HCT116 (cell line): ENCODE results near the gene THRB.

Experiments used
- EZH2 ChIP-seq: fragments of 200-600 bp; sonication (generic); IDR thresholded peaks from 2 replicates; pipeline ENCODE4 v1.6.1; 2017; ENCODE audit warnings: antibody characterized with exemption, mixed run types
- EZH2phosphoT487 ChIP-seq: fragments of 200-600 bp; IDR thresholded peaks from 2 replicates; pipeline ENCODE4 v1.6.1; 2018; ENCODE audit warnings: antibody characterized with exemption, borderline replicate concordance
- POLR2A ChIP-seq: IDR thresholded peaks from 2 replicates; pipeline ENCODE4 v1.7.0; 2011; ENCODE audit warnings: borderline replicate concordance; ENCODE audit not compliant: insufficient read depth, insufficient read length; ENCODE audit errors: extremely low read depth
- RAD21 ChIP-seq: IDR thresholded peaks from 2 replicates; pipeline ENCODE4 v1.6.1; 2012; ENCODE audit warnings: low read depth, mild to moderate bottlenecking
- REST ChIP-seq: IDR thresholded peaks from 2 replicates; pipeline ENCODE4 v1.6.1; 2012; ENCODE audit warnings: low read depth
- TCF7L2 ChIP-seq: IDR thresholded peaks from 2 replicates; pipeline ENCODE4 v1.7.0; 2011; ENCODE audit warnings: borderline replicate concordance, inconsistent platforms; ENCODE audit not compliant: insufficient read depth, insufficient read length; ENCODE audit errors: extremely low read depth
- TF ChIP-seq, protein P1 (sequence below), 3 experiments: fragments of 200-600 bp in 1 of 3; sonication (generic) in 1 of 3; IDR thresholded peaks in 2 of 3; conservative IDR thresholded peaks in 1 of 3; 2 replicates each; pipeline ENCODE4 v1.5.1; 2012 to 2017; ENCODE audit warnings: low read depth in 2 of 3, low read length in 2 of 3, antibody characterized with exemption in 1 of 3, borderline replicate concordance in 1 of 3, control low read depth in 1 of 3, mild to moderate bottlenecking in 1 of 3, mixed read lengths in 1 of 3, mixed run types in 1 of 3, moderate library complexity in 1 of 3; ENCODE audit not compliant: insufficient read depth in 1 of 3

DNA sequence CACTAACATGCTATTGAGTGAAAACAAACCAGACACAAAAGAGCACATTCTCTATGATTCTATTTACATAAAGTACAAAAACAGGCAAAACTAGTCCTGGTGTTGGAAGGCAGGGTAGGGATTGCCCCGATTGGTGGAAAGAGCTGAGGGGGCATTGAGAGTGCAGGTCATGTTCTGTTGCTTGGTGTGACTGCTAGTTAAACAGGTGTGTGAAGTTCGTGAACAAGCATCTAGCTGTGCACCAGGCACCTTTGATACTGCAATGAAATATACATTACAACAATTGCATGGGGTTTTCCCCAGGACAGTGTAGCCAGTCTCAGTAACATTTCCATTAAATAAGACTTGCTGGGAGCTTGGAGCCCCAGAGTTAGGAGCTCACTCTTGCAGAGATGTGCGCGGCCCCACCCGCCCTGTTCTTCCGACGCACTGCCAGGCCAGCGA, 26.3 kb upstream of the THRB start:
- no peak for TF ChIP-seq EZH2
- TF ChIP-seq, protein P1, sequence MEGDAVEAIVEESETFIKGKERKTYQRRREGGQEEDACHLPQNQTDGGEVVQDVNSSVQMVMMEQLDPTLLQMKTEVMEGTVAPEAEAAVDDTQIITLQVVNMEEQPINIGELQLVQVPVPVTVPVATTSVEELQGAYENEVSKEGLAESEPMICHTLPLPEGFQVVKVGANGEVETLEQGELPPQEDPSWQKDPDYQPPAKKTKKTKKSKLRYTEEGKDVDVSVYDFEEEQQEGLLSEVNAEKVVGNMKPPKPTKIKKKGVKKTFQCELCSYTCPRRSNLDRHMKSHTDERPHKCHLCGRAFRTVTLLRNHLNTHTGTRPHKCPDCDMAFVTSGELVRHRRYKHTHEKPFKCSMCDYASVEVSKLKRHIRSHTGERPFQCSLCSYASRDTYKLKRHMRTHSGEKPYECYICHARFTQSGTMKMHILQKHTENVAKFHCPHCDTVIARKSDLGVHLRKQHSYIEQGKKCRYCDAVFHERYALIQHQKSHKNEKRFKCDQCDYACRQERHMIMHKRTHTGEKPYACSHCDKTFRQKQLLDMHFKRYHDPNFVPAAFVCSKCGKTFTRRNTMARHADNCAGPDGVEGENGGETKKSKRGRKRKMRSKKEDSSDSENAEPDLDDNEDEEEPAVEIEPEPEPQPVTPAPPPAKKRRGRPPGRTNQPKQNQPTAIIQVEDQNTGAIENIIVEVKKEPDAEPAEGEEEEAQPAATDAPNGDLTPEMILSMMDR (IDR thresholded peaks at IDR 0.05 in 2 of 3, conservative IDR thresholded peaks at IDR 0.05 in 1 of 3; ENCODE audit: borderline replicate concordance in 1 of 3, insufficient read depth in 1 of 3, low read depth in 2 of 3, low read length in 2 of 3), result no peak
- no peak for TF ChIP-seq POLR2A
- TF ChIP-seq EZH2phosphoT487, result no peak
- TF ChIP-seq RAD21, result no peak
- no peak for TF ChIP-seq TCF7L2
- no peak for TF ChIP-seq REST
